SHP77 treated with DMSO at 0.1 percent for 48 hours (cell line): Measurements from ENCODE around the gene COL6A3.

Experiments
- DNase-seq: peaks from one replicate; lab custom pipeline; 2025; lab: John Stamatoyannopoulos, UW

COL6A3 gene, protein sequence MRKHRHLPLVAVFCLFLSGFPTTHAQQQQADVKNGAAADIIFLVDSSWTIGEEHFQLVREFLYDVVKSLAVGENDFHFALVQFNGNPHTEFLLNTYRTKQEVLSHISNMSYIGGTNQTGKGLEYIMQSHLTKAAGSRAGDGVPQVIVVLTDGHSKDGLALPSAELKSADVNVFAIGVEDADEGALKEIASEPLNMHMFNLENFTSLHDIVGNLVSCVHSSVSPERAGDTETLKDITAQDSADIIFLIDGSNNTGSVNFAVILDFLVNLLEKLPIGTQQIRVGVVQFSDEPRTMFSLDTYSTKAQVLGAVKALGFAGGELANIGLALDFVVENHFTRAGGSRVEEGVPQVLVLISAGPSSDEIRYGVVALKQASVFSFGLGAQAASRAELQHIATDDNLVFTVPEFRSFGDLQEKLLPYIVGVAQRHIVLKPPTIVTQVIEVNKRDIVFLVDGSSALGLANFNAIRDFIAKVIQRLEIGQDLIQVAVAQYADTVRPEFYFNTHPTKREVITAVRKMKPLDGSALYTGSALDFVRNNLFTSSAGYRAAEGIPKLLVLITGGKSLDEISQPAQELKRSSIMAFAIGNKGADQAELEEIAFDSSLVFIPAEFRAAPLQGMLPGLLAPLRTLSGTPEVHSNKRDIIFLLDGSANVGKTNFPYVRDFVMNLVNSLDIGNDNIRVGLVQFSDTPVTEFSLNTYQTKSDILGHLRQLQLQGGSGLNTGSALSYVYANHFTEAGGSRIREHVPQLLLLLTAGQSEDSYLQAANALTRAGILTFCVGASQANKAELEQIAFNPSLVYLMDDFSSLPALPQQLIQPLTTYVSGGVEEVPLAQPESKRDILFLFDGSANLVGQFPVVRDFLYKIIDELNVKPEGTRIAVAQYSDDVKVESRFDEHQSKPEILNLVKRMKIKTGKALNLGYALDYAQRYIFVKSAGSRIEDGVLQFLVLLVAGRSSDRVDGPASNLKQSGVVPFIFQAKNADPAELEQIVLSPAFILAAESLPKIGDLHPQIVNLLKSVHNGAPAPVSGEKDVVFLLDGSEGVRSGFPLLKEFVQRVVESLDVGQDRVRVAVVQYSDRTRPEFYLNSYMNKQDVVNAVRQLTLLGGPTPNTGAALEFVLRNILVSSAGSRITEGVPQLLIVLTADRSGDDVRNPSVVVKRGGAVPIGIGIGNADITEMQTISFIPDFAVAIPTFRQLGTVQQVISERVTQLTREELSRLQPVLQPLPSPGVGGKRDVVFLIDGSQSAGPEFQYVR (N-terminal part only)

DNA sequence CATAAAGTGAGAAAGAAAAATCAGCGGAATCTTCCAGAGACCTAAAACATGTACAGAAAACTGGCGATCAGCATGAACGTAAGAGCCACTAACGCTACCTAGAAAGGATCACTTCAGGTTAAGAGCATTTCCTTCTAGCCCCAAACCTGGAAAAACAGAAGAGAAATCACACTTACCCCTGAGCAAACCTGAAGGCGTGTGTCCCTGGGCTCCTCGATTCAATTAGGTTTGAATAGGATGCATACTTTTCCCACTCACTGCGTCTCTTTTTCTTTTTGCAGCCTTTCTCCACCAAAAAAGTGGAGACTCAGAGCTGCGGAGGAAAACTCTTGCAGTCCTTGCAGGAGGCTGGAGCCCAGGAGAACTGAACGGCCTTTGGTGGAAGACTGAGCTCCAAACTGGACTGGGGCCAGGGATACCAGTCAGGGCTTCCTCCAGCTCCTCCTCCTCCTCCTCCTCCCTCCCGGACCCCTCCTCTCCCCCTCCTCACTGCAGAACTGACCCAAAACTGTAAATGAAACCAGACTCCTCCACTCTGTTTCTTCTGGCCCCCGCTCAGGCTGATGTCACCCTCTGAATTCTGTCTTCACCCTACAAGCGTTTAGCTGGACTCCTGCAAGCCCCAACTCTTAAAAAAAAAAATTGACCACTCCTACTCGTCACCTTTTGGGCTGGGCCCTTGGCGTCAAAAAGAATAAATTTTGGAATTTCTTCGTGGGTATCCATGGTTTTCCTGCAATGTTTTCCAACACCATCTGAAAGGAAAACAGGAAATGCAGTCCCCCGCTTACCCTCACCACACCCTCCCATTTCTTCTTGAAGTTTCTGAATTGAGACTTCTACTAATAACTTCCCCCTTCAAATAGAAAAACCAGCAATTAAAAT lies at the start of gene COL6A3:
Gene COL6A3 (minus strand): TSS at position 388 of the 885 bp plus-strand sequence. CDS start 17,347 bp downstream, outside the sequence.
- DNase-seq = no peak

DNA sequence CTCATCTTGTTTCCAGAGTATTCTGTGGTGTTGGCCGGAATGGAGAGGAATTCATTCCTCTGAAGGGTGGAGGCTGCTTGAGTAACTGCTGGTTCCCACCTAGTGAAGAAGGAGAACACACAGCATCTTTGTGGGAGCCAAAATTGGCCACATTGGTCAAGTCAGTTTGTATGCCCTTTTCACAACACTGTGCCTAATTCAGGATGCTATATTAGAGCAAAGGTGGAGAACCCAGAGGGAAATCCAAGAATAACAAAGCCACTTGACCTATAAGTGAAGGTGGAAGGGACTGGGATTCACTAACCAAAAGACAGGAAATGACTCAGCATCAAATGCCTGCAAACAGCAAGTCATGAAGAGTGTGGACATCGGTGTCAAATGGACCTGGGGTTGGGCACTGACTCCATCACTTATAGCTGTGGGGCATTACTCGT lies 45.8 kb upstream of the COL6A3 start:
- no peak for DNase-seq

DNA sequence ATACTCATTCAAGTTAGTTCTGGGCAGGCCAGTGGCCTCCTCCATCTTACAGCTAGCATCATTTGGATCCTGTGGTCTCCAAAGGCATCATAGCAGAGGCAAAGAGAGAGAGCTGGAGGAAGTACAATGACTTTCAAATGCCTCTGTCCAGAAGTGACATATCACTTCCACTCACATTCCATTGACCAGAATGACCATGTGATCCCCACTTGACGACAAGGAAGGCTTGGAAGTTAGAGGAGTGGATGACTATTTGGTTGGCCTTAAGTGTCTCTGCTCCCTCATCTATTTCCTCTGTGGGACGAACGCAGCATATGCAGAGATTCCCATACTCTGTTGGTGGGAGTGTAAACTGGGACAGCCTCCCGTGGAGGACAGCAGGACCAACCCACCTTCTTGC lies 45.3 kb upstream of the COL6A3 start:
- DNase-seq = no peak

DNA sequence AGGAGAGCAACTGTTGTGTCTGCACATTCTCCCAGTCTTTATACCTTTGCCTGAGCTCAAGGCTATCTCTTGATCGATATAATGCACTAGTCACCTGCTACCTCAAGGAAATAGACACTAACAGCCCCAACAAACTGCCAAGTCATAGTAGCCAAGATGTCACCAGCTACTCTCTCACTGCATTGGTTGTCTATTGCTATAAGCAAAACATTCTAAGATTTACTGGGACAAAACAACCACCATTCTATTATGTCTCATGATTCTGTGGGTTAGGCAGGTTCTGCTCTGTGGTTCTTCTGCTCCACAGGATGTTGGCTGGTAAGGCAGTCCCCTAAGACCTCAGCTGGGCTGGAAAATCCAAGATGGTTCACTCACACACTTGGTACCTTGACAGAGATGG lies 44.6 kb upstream of the COL6A3 start:
- no peak for DNase-seq

DNA sequence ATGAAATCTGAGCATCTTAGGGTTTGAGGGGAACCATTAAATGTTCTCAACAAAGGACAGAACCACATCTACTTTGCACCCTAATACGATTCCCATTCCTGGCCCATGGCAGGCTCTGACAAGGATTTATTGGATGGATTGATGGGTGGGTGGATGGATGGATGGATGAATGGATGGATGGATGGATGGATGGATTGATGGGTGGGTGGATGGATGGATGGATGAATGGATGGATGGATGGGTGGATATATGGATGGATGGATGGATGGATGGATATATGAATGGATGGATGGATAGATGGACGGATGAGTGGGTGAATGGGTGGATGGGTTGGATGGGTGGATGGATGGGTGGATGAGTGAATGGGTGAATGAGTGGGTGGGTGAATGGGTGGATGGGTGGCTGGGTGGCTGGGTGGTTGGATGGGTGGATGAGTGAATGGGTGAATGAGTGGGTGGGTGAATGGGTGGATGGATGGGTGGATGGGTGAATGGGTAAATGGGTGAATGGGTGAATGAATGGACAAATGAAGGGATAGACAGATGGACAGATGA lies 43.5 kb upstream of the COL6A3 start:
- DNase-seq = no peak

DNA sequence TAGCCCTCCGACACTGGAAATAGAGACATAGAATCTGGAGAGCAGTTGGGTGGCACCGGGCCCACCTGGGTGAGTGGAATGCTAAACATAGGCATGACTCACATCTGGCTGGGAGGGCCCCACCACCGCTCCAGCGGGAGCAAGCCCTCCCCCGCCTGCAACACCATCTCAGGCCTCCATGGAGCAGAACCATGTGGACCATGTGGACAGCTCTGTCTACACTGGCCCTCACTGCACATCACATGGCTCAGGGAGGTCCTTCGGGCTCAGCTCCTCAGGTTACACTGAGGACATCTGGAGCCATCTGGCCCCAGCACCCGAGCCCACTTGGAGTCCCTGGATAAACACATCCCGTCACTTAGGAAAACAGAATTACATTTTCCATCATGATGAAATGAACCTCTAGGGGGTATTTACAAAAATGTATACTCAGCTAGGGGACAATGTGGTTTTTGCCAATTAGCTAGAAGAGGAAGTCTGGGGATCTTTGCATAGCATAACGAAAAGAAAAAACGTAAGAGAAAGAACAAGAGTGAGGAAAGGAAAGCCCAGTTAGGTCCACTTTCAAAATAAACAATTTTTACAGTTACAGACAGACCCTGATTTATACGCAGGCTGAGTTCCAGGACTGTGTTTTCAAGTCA lies 42.4 kb upstream of the COL6A3 start:
- peak; percentile 60 for DNase-seq

DNA sequence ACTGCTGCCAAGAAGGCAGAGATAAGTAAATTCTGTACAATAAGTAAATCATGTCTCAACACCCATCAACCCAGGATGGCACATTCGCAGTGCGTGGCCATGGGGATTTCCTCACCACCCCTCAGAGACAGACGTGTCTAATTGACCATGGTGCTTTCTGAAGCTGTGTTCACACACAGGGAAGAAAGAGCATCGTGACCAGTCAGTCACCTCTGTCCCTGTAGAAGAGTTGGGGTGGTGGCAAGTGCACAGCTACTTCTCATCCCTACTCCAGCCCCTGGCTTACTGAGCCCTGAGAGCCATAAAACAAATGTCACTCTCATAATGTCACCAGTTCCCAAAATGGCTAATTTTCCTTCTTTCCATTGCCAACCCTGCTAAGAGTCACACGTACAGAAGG lies 41.8 kb upstream of the COL6A3 start:
- no peak for DNase-seq

DNA sequence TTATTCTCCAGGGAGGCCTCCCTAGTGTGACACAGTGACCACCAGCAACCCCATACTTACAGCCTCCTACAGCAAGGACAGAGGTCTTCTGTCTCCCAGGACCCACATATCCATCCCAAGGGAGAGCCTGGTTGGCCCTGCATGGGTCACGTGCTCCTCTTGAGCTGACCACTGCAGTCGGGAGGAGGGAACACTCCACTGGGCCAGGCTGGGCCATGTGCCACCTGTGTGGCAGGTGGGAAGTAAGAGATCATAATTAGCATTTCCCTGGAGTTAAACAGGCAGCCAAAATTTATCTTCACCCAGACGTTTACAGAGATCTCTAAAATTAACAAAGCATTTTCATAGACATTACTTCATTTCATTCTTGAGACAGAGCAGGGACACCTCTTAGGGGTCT lies 39.7 kb upstream of the COL6A3 start:
- DNase-seq = no peak

DNA sequence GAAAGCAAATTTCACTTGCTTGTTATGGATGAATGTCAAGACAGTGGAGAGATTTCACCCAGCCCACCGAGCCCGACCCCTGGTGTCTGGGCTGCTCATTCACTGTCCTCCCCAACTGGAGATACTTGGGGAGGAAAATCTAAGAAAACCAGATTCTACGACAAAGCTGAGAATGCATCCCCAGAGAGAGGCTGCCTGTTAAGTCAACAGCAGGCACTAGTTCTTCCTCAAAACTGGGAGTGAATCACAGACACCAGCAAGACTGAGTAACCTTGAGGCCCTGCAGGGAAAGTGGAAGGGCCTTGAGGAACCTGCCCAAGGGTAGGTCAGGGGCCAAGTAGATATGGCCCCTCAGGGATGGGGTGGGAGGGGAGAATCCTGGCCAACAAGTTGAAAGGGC lies 38.9 kb upstream of the COL6A3 start:
- DNase-seq = no peak

DNA sequence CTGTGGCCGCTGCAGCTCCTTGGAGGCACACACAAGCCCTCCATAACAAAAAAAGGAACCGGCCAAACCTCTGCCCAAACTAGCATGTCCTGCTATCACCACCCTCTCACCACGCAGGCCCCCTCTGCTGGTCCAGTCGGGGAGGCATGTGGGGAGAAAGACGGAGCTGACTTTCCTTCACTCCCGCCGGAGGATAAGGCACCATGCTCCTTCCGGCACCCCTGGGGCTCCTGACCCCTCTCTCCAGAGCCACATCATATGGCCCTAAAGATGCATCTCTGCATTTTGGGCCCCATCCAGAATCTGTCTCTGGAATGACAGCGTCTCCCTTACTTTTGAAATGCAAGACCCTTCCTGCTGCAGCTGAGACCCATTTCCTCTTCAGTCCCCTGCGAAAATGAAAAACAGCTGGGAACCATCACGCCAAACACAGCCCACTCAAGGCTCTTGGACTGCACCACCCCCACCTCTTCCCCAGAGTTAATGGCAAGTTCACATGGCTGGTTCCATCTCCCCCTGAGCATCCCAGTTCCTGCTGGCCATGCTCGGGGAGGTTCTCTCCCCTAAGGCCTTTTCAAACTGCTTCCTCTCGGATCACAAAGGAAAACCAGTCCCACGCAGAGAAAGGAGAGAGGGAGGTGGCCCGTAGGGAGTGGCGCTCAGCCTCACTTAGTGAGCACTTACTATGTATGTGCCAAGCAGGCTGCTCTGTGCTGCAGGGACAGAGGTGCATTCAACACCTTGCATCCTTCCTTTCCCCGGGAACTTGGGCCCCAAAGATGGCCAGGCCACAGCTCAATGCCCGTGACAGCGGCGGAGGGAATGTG lies 37.9 kb upstream of the COL6A3 start:
- no peak for DNase-seq

DNA sequence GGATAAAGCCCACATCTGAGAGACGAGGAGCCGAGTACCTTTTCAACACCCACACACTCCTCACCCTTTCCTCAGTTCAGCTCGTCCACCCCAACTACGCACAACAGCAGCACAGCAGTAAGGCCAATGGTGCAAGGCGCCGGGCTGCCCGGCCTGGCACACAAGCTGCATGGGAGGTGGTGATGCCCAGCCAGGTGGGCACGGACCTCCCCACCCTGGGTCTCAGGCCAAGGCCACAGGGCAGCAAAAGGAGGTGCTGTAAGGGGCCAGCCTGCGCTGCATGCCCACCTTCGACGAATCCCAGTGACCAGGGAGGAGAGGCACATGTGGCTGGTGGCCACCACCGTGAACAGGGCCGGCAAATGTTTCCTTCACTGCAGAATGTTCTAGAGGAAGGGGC lies 36.6 kb upstream of the COL6A3 start:
- DNase-seq = no peak

DNA sequence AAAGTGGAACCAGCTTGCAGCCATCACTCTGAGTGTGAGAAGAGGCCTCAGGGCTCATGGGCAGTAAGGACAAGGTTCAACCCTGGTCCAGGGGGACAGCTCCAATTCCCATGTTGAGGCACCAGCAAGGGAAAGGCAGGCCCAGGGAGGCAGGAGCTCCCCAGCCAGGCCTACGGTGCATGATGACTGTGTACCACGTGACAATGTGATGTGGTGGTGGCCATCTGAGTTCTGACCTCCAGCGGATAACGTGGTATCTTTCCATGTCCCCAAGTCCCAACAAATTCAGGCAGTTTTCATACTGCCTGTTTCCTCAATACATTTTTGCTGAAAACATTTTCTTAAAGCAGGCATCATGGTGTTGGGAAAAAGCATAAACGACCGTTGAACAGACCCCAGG lies 36.1 kb upstream of the COL6A3 start:
- no peak for DNase-seq

DNA sequence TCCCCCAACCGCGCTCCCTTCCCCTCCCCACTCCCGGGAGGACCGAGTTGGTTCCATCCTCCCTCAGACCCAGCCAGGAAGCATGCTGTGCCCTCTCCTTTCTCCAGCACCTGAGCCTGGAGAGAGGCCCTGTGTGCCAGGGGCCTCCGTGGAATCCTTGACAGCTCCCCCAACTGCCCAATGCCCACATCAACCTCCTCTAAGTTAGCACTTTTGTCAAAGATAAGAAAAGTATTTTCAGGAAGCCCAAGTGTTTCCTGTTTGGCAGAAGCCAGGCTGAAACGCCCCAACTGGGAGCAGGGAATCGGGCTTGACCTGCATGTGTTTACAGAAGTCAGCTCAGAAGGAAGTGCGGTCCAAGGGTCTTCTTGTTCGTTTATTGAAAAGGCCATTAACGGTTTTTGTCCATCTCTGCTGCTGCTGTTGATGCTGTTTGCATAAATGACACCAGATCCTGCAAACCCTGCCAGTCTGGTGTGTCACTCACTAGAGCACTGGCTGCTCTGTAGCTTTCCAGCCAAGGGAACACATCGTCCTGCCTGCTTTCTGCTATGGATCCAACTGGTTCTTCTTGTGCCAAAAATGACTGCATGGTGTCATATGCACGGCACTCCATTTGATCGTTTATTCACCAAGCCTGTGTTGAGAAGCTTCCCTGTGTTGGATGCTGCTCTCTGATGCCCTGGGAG lies 35.4 kb upstream of the COL6A3 start:
- DNase-seq = no peak

DNA sequence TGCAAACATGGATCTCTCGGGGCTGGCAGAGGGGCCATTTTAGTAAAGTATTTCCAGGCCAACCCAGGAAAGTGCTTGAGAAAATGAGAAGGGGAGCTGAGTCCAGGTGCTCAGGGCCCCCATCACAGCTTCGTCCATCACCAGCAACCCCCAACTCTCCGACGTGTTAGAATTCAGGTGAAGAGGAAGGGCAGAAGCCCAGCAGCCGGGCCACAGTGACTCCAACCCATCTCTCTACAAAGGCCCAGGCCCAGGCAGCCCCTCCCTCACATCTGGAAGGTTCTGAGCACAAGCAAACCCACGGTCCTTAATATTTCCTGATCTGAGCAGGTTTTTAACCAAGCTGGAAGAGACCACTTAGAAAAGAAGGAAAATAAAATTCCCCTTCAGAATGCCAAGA lies 34.7 kb upstream of the COL6A3 start:
- no peak for DNase-seq

DNA sequence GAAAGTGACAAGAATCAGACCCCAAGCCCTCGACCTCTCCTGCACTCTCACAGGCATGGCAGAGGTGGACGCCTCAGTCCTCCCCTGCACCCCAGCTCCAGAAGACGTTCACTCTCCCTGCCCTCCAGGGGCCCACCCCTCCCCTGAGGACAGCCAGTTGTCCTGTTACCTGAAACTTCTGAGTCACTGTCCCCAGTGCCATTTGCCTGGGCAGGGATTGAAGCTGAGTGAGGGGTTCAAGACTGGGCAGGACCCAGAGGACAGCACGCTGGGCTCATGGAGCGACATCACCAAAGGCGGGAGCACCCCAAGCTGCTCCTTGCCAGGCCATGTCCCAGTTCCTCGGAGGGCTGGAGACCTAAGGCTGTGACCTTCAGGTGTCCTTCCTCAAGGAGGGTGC lies 34.2 kb upstream of the COL6A3 start:
- DNase-seq = no peak

DNA sequence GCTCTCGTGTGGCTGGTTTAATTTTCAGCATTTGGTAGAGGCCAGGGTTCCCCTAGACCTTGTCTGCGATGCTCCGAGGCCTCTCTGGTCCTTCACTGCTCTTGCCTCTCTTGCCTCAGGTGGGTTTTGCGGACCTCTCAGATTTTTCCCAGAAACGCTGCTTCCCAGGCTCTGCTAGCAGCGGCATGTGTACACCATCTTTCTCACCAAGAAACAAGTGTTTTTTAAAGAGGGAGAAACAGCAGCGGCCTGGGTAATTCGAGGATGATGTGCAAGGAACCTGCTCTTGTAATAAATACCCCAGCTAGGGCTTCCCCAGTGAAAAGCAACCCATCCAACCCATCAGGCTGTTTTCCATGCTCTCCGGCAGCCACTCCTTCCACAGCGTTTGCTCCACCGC lies 33.5 kb upstream of the COL6A3 start:
- no peak for DNase-seq

DNA sequence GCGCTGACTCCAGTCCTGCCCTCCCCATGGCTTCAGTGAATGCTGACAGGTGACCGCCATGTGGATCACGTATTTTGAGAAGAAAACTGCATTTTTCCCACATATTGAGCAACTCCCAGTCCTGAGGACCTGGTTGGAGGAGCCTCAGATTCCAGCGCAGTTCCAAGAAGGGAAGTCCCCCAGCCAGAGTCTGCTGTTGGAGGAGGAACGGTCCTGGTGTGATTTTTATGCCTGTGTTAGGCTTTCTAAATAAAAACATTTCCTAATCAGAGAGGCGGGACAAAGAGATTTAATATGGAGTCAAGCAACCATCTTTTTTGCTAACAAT lies 32.3 kb upstream of the COL6A3 start:
- no peak for DNase-seq

DNA sequence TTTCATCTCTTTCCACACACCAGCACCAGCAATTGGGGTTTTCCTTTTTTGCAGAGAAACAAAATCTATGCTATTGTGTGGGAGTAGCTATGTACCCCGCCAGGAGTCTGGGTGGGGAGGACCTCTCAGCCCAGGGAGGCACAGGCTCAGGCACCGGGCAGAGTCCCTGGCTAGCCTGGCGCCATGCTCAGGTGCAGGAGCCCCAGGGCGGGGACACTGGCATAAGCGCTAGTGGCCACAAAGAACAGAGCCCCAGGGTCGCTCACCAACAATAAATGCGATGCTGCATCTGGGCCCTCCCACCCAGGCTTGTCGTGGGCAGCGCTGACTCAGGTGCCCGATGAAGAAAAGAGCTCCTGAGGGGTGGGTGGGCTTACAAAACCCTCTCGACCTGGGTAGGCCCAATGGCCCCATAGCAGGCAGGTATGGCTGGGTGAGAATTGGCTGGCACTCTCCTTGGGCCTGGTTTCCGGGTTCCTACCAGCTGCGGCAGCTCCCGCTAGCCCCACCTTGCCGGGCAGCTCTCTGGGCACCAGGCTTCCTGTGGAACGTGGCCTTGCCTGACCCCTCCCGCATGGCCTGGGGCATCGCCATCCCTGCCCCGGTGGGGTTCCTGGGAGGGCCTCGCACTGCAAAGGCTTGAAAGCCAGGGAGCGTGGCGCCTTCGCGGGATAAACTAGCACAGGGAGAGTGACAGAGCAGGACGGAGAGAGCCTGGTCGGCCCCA lies 31.8 kb upstream of the COL6A3 start:
- no peak for DNase-seq

DNA sequence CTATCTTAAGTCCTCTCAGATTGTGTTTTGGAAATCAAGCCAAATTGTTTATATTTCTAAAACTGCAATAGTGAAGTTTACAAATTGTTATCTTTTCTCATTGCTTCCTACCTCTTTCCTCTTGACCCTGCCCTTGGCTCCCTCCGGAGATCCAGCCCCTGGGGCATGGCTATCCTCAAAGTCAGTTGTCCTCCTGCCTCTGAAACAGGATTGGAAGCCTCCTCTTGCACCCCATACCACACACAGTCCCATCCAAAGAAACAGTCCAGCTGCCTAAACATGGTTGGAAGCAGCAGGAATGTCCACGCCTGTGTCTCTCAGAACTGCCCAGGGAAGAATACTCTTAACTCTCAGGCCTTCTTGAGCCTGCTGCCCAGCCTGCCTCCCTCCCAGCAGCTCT lies 30.1 kb upstream of the COL6A3 start:
- no peak for DNase-seq
